T-helper 2 cell treated with Interferon-gamma antibody and Interleukin-4, amounts not matched to agents 100 ng/mL and 5 ng/mL, for 36 hours (primary cell): ENCODE data around the gene DDRGK1. TPM values are rescaled to one million over a fixed set of nuclear protein-coding genes. Genes with fewer than 3 reads are reported as not detected.
"Not testable (repeated sequence)": the region's sequence is repeated elsewhere in the genome, so short reads cannot be mapped to it uniquely, and the experiment has no call there.

ENCODE experiments used
- intact Hi-C: fragments of 100-400 bp; cut with micrococcal nuclease; formaldehyde crosslinking; loops from one replicate; pipeline ENCODE4 v1.15.1; 2023
- total RNA-seq: library from RNA; stranded (reverse); gene quantifications from 2 replicates; pipeline ENCODE4 v1.2.3, GENCODE V29; 2022

DDRGK1 gene
- total RNA-seq, 1 donor from 2014 or later = 52.9 TPM

GRCh38 chr20:3221398-3222226, 17.1 kb upstream of the DDRGK1 start:
- intact Hi-C loops = no loop called here

GRCh38 chr20:3218307-3218988, 14.0 kb upstream of the DDRGK1 start:
- intact Hi-C loops = loop anchor here (2.0 kb wide), 1 partner anchor 98 kb away; no protein-coding TSS in a partner anchor

- intact Hi-C loops = not testable (repeated sequence)
These were observed 11.0 kb upstream of the DDRGK1 start for GRCh38 chr20:3215359-3215917.

GRCh38 chr20:3213226-3213625, 8.7 kb upstream of the DDRGK1 start:
- intact Hi-C loops = no loop called here

GRCh38 chr20:3210346-3210745, 5.9 kb upstream of the DDRGK1 start:
- intact Hi-C loops = no loop called here

- intact Hi-C loops = no loop called here
These were observed 5.5 kb upstream of the DDRGK1 start for GRCh38 chr20:3209946-3210317.

GRCh38 chr20:3209257-3209945, 4.9 kb upstream of the DDRGK1 start, which contains the start of gene ITPA:
Gene ITPA (plus strand): TSS chr20:3209498. CDS start chr20:3209552, 54 bp downstream.
- intact Hi-C loops = no loop called here

GRCh38 chr20:3208786-3209256, 4.3 kb upstream of the DDRGK1 start:
- intact Hi-C loops = no loop called here

- intact Hi-C loops = loop anchor here (1.0 to 5.0 kb wide), 3 partner anchors 44 to 564 kb away; partner anchors contain the start of genes ADISSP, FASTKD5 and UBOX5
These were observed 963 bp downstream of the DDRGK1 start for GRCh38 chr20:3203315-3204123.

GRCh38 chr20:3202965-3203314, 1.5 kb downstream of the DDRGK1 start:
- intact Hi-C loops = loop anchor here (5.0 kb wide), 1 partner anchor 564 kb away; the partner anchor contains the start of gene ADISSP

- intact Hi-C loops = loop anchor here (5.0 kb wide), 1 partner anchor 567 kb away; the partner anchor contains the start of gene ADISSP
These were observed 4.3 kb downstream of the DDRGK1 start for GRCh38 chr20:3199976-3200755.

- intact Hi-C loops = no loop called here
These were observed 5.3 kb downstream of the DDRGK1 start for GRCh38 chr20:3199206-3199605.

GRCh38 chr20:3195590-3196237, 8.8 kb downstream of the DDRGK1 start:
- intact Hi-C loops = no loop called here

- intact Hi-C loops = no loop called here
These were observed 9.7 kb downstream of the DDRGK1 start for GRCh38 chr20:3194617-3195280.

- intact Hi-C loops = no loop called here
These were observed 10.5 kb downstream of the DDRGK1 start for GRCh38 chr20:3193806-3194616.

- intact Hi-C loops = no loop called here
These were observed 12.1 kb downstream of the DDRGK1 start for GRCh38 chr20:3192226-3193015.

GRCh38 chr20:3190681-3191111, 13.8 kb downstream of the DDRGK1 start:
- intact Hi-C loops = no loop called here
